SK-N-SH treated with all-trans-retinoic acid at 6 μM for 48 hours (cell line): Measurements from ENCODE around the gene LMF1.

ENCODE experiments used
- ATAC-seq: fragments of 200-7000 bp; cut with Tn5 transposase; 3 replicates; pipeline ENCODE4 v1.9.1; 2020; ENCODE audit warnings: mild to moderate bottlenecking, moderate library complexity
- ARNTL ChIP-seq: fragments of 450-650 bp; formaldehyde crosslinking; IDR thresholded peaks from 2 replicates; pipeline ENCODE4 v1.5.0; 2020; ENCODE audit warnings: low read depth, mild to moderate bottlenecking, moderate library complexity, borderline replicate concordance
- BACH2 ChIP-seq: fragments of 250-450 bp; sonication (Bioruptor Pico); IDR thresholded peaks from 2 replicates; pipeline ENCODE4 v1.9.0; 2021; ENCODE audit warnings: mild to moderate bottlenecking, borderline replicate concordance
- CSDC2 ChIP-seq: fragments of 250-450 bp; sonication (Bioruptor Pico); IDR thresholded peaks from 2 replicates; pipeline ENCODE4 v1.5.0; 2020; ENCODE audit warnings: mild to moderate bottlenecking, moderate library complexity
- ESRRG ChIP-seq: fragments of 250-450 bp; sonication (Bioruptor Pico); IDR thresholded peaks from 2 replicates; pipeline ENCODE4 v1.6.1; 2021; ENCODE audit warnings: mild to moderate bottlenecking
- GLIS3 ChIP-seq: fragments of 250-450 bp; sonication (Bioruptor Pico); IDR thresholded peaks from 2 replicates; pipeline ENCODE4 v1.5.0; 2020; ENCODE audit warnings: mild to moderate bottlenecking, moderate library complexity
- ISL1 ChIP-seq: fragments of 250-450 bp; sonication (Bioruptor Pico); IDR thresholded peaks from 2 replicates; pipeline ENCODE4 v2.1.2; 2022; ENCODE audit warnings: mild to moderate bottlenecking, moderate library complexity
- OSR1 ChIP-seq: fragments of 250-450 bp; sonication (Bioruptor Pico); IDR thresholded peaks from 2 replicates; pipeline ENCODE4 v1.8.0; 2022; ENCODE audit warnings: moderate library complexity, mild to moderate bottlenecking, inconsistent platforms
- PPARA ChIP-seq: fragments of 250-450 bp; sonication (Bioruptor Pico); IDR thresholded peaks from 2 replicates; pipeline ENCODE4 v1.5.0; 2020; ENCODE audit warnings: mild to moderate bottlenecking, borderline replicate concordance
- RARB ChIP-seq: fragments of 250-450 bp; sonication (Bioruptor Pico); IDR thresholded peaks from 2 replicates; pipeline ENCODE4 v1.8.0; 2021; ENCODE audit warnings: mild to moderate bottlenecking, moderate library complexity
- SNAI2 ChIP-seq: fragments of 250-450 bp; sonication (Bioruptor Pico); IDR thresholded peaks from 2 replicates; pipeline ENCODE4 v1.5.0; 2020; ENCODE audit warnings: mild to moderate bottlenecking, moderate library complexity
- TCF4 ChIP-seq: fragments of 250-450 bp; sonication (Bioruptor Pico); IDR thresholded peaks from 2 replicates; pipeline ENCODE4 v1.8.0; 2021; ENCODE audit warnings: mild to moderate bottlenecking, moderate library complexity, borderline replicate concordance
- TOX ChIP-seq: fragments of 250-450 bp; sonication (Bioruptor Pico); IDR thresholded peaks from 2 replicates; pipeline ENCODE4 v1.8.0; 2021; ENCODE audit warnings: mild to moderate bottlenecking, moderate library complexity, borderline replicate concordance
- ZFP3 ChIP-seq: fragments of 250-450 bp; sonication (Bioruptor Pico); IDR thresholded peaks from 2 replicates; pipeline ENCODE4 v1.5.0; 2020; ENCODE audit warnings: mild to moderate bottlenecking, moderate library complexity
- ZNF565 ChIP-seq: fragments of 450-650 bp; formaldehyde crosslinking; conservative IDR thresholded peaks from 2 replicates; pipeline ENCODE4 v1.5.0; 2020; ENCODE audit warnings: low read depth, mild to moderate bottlenecking, moderate library complexity
- ZNF70 ChIP-seq: fragments of 450-650 bp; formaldehyde crosslinking; IDR thresholded peaks from 2 replicates; pipeline ENCODE4 v1.5.0; 2020; ENCODE audit warnings: mild to moderate bottlenecking, moderate library complexity
- TF ChIP-seq, protein P1 (sequence below): fragments of 250-450 bp; sonication (Bioruptor Pico); IDR thresholded peaks from 2 replicates; pipeline ENCODE4 v1.8.0; 2021; ENCODE audit warnings: low read depth, mild to moderate bottlenecking, moderate library complexity, borderline replicate concordance
- TF ChIP-seq, protein P2 (sequence below): fragments of 250-450 bp; sonication (Bioruptor Pico); IDR thresholded peaks from 2 replicates; pipeline ENCODE4 v1.5.1; 2021; ENCODE audit warnings: mild to moderate bottlenecking, moderate library complexity
- TF ChIP-seq, protein P3 (sequence below): fragments of 250-450 bp; sonication (Bioruptor Pico); IDR thresholded peaks from 2 replicates; pipeline ENCODE4 v1.5.0; 2020; ENCODE audit warnings: mild to moderate bottlenecking, moderate library complexity
- TF ChIP-seq, protein P4 (sequence below): fragments of 250-450 bp; sonication (Bioruptor Pico); IDR thresholded peaks from 2 replicates; pipeline ENCODE4 v1.8.0; 2020; ENCODE audit warnings: mild to moderate bottlenecking, moderate library complexity, borderline replicate concordance
- TF ChIP-seq, protein P5 (sequence below): fragments of 250-450 bp; sonication (Bioruptor Pico); IDR thresholded peaks from 2 replicates; pipeline ENCODE4 v1.5.1; 2020; ENCODE audit warnings: low read depth, mild to moderate bottlenecking, moderate library complexity

LMF1 gene

DNA sequence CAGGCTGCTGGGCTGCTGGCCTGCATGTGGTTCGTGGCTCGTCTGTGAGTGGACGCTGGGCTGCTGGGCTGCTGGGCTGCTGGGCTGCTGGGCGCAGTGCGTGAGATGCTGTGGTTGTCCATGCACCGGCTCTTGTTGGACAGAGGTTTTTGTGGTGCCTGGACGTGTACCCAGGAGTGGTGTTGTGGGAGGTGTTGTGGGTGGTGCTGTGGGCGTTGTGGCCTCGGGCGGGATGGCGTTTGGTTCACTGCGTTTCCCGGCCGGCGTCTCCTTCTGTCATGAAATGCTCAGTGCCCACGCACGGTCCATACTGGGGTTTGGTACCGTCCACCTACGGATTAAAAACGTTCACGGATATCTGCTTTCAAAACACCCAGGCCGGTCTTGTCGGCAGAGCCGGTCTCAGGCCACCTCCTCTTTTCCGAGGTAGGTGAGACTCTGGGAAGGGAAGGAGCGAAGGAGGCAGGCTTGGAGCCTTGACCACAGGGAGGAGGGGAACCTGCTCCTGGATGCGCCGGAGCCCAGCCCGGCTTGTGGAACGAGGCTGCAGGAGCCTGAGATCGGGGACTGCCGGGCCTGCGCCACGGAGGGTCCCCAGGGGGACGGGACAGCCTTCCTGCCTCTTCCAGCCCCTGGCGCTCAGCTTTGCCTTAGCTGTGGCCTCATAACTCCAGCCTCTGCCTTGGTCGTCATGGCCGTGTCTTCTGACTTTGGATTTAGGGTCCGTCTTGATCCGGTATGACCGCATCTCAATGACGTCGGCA, 140.5 kb downstream of the LMF1 start:
- TF ChIP-seq ZNF565 (CRISPR knock-in tag), result no peak
- TF ChIP-seq SNAI2 (CRISPR knock-in tag), result no peak
- TF ChIP-seq TOX (CRISPR knock-in tag), result no peak
- no peak for TF ChIP-seq ZFP3
- TF ChIP-seq ARNTL, result no peak
- no peak for TF ChIP-seq TCF4 (CRISPR knock-in tag)
- no peak for TF ChIP-seq ZNF70 (CRISPR knock-in tag)
- TF ChIP-seq GLIS3, result no peak
- no peak for TF ChIP-seq BACH2 (CRISPR knock-in tag)
- TF ChIP-seq RARB (CRISPR knock-in tag), result no peak
- TF ChIP-seq, protein P1, sequence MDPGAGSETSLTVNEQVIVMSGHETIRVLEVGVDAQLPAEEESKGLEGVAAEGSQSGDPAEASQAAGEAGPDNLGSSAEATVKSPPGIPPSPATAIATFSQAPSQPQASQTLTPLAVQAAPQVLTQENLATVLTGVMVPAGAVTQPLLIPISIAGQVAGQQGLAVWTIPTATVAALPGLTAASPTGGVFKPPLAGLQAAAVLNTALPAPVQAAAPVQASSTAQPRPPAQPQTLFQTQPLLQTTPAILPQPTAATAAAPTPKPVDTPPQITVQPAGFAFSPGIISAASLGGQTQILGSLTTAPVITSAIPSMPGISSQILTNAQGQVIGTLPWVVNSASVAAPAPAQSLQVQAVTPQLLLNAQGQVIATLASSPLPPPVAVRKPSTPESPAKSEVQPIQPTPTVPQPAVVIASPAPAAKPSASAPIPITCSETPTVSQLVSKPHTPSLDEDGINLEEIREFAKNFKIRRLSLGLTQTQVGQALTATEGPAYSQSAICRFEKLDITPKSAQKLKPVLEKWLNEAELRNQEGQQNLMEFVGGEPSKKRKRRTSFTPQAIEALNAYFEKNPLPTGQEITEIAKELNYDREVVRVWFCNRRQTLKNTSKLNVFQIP (CRISPR knock-in tag), result no peak
- TF ChIP-seq, protein P2, sequence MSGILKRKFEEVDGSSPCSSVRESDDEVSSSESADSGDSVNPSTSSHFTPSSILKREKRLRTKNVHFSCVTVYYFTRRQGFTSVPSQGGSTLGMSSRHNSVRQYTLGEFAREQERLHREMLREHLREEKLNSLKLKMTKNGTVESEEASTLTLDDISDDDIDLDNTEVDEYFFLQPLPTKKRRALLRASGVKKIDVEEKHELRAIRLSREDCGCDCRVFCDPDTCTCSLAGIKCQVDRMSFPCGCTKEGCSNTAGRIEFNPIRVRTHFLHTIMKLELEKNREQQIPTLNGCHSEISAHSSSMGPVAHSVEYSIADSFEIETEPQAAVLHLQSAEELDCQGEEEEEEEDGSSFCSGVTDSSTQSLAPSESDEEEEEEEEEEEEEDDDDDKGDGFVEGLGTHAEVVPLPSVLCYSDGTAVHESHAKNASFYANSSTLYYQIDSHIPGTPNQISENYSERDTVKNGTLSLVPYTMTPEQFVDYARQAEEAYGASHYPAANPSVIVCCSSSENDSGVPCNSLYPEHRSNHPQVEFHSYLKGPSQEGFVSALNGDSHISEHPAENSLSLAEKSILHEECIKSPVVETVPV, result no peak
- TF ChIP-seq, protein P3, sequence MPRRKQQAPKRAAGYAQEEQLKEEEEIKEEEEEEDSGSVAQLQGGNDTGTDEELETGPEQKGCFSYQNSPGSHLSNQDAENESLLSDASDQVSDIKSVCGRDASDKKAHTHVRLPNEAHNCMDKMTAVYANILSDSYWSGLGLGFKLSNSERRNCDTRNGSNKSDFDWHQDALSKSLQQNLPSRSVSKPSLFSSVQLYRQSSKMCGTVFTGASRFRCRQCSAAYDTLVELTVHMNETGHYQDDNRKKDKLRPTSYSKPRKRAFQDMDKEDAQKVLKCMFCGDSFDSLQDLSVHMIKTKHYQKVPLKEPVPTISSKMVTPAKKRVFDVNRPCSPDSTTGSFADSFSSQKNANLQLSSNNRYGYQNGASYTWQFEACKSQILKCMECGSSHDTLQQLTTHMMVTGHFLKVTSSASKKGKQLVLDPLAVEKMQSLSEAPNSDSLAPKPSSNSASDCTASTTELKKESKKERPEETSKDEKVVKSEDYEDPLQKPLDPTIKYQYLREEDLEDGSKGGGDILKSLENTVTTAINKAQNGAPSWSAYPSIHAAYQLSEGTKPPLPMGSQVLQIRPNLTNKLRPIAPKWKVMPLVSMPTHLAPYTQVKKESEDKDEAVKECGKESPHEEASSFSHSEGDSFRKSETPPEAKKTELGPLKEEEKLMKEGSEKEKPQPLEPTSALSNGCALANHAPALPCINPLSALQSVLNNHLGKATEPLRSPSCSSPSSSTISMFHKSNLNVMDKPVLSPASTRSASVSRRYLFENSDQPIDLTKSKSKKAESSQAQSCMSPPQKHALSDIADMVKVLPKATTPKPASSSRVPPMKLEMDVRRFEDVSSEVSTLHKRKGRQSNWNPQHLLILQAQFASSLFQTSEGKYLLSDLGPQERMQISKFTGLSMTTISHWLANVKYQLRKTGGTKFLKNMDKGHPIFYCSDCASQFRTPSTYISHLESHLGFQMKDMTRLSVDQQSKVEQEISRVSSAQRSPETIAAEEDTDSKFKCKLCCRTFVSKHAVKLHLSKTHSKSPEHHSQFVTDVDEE (CRISPR knock-in tag), result no peak
- no peak for TF ChIP-seq OSR1 (CRISPR knock-in tag)
- no peak for ATAC-seq

DNA sequence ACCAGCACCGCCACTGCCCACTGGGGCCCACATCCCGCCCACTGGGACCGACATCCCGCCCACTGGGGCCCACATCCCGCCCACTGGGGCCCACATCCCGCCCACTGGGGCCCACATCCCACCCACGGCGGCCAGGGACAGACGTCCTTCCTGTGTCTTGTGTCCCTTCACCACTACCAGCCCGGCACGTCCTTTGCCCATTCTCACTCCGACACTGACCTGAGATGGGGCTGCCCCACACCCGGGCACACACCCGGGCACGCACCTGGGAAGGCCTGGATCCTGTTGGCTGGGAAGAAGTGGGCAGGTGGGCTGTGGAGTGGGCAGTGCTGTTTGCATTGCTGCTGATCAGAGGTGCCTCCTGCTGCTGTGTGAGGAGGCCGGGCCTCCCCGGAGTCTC, 141.9 kb downstream of the LMF1 start:
- no peak for ATAC-seq

More for the DNA sequence above, 141.9 kb downstream of the LMF1 start:
- no peak for TF ChIP-seq PPARA (CRISPR knock-in tag)
- no peak for TF ChIP-seq ZNF565 (CRISPR knock-in tag)
- no peak for TF ChIP-seq ARNTL
- no peak for TF ChIP-seq TCF4 (CRISPR knock-in tag)
- TF ChIP-seq ZNF70 (CRISPR knock-in tag), result no peak
- TF ChIP-seq, protein P4, sequence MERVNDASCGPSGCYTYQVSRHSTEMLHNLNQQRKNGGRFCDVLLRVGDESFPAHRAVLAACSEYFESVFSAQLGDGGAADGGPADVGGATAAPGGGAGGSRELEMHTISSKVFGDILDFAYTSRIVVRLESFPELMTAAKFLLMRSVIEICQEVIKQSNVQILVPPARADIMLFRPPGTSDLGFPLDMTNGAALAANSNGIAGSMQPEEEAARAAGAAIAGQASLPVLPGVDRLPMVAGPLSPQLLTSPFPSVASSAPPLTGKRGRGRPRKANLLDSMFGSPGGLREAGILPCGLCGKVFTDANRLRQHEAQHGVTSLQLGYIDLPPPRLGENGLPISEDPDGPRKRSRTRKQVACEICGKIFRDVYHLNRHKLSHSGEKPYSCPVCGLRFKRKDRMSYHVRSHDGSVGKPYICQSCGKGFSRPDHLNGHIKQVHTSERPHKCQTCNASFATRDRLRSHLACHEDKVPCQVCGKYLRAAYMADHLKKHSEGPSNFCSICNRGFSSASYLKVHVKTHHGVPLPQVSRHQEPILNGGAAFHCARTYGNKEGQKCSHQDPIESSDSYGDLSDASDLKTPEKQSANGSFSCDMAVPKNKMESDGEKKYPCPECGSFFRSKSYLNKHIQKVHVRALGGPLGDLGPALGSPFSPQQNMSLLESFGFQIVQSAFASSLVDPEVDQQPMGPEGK (CRISPR knock-in tag), result no peak
- no peak for TF ChIP-seq ISL1 (CRISPR knock-in tag)
- TF ChIP-seq ESRRG (CRISPR knock-in tag), result no peak
- TF ChIP-seq, protein P5, sequence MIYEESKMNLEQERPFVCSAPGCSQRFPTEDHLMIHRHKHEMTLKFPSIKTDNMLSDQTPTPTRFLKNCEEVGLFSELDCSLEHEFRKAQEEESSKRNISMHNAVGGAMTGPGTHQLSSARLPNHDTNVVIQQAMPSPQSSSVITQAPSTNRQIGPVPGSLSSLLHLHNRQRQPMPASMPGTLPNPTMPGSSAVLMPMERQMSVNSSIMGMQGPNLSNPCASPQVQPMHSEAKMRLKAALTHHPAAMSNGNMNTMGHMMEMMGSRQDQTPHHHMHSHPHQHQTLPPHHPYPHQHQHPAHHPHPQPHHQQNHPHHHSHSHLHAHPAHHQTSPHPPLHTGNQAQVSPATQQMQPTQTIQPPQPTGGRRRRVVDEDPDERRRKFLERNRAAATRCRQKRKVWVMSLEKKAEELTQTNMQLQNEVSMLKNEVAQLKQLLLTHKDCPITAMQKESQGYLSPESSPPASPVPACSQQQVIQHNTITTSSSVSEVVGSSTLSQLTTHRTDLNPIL (CRISPR knock-in tag), result no peak
- no peak for TF ChIP-seq GLIS3
- TF ChIP-seq, protein P2, result no peak
- no peak for TF ChIP-seq TOX (CRISPR knock-in tag)
- no peak for TF ChIP-seq CSDC2 (CRISPR knock-in tag)
- TF ChIP-seq BACH2 (CRISPR knock-in tag), result no peak
- no peak for TF ChIP-seq RARB (CRISPR knock-in tag)
- TF ChIP-seq, protein P1 (CRISPR knock-in tag), result no peak
- TF ChIP-seq ZFP3, result no peak
